ENCODE results near the gene ELP6. TPM values are rescaled to one million over a fixed set of nuclear protein-coding genes. Genes with fewer than 3 reads are reported as not detected.
"Not testable (repeated sequence)": the region's sequence is repeated elsewhere in the genome, so short reads cannot be mapped to it uniquely, and the experiment has no call there.

ELP6 gene
- total and polyA plus RNA-seq, 3 donors from 2014 or later, result 39.7 to 68.4 (median 44.1) TPM

- 79 to 82% methylated on average over 1 of the region's 1 CpG for WGBS, 2 donors
- Histone ChIP-seq H3K36me3 (ENCODE audit: low read depth, missing control alignments) (no peaks in the 10 kb centered on the region), H3K27me3 (no peaks in the 10 kb centered on the region), H3K27ac (no peak overlapping the region), H3K4me1 (peaks cover 7% of the 10 kb centered on the region), H3K9me3 (no peaks in the 10 kb centered on the region), H3K4me3 (no peak overlapping the region)
- intact Hi-C loops (cut with DNase I; ENCODE audit: low total_unique reads), result no loop called here
- TF ChIP-seq POLR2A (IDR thresholded peaks at IDR 0.05) (no peak), CTCF (IDR thresholded peaks at IDR 0.05) (no peak)
- no peak for DNase-seq
Measured at GRCh38 chr3:47464588-47464987, 48.9 kb downstream of the ELP6 start.

- Histone ChIP-seq H3K27ac (peak overlapping the region in 1 of 2 donors; percentile 14), H3K4me1 (peaks cover 18% of the 10 kb centered on the region)
- intact Hi-C loops (cut with DNase I; ENCODE audit: low total_unique reads); H3K27me3 ChIP-seq; H3K36me3 ChIP-seq (ENCODE audit: low read depth, missing control alignments); H3K9me3 ChIP-seq; H3K4me3 ChIP-seq: not testable (repeated sequence)
- DNase-seq, result peak; percentile 13
- WGBS, 2 donors, result 56 to 75% methylated on average over 9 of the region's 9 CpGs
Measured at GRCh38 chr3:47459534-47460085, 53.9 kb downstream of the ELP6 start.

- H3K4me3 ChIP-seq, result no peak overlapping the region
- H3K27ac ChIP-seq, result no peak overlapping the region
- DNase-seq, result peak; percentile 2
- H3K4me1 ChIP-seq, result peaks cover 15% of the 10 kb centered on the region
- TF ChIP-seq POLR2A (IDR thresholded peaks at IDR 0.05) (no peak), CTCF (IDR thresholded peaks at IDR 0.05) (no peak)
- no peaks in the 10 kb centered on the region for H3K9me3 ChIP-seq
- no peaks in the 10 kb centered on the region for H3K27me3 ChIP-seq
- no peaks in the 10 kb centered on the region for H3K36me3 ChIP-seq (ENCODE audit: low read depth, missing control alignments)
- intact Hi-C loops (cut with DNase I; ENCODE audit: low total_unique reads), result no loop called here
Measured at GRCh38 chr3:47456984-47457383, 56.5 kb downstream of the ELP6 start.

GRCh38 chr3:47455806-47456452 is 57.6 kb downstream of the ELP6 start:
- no peaks in the 10 kb centered on the region for H3K27me3 ChIP-seq
- peak overlapping the region in 1 of 2 donors; percentile 55 for H3K27ac ChIP-seq
- no peaks in the 10 kb centered on the region for H3K36me3 ChIP-seq (ENCODE audit: low read depth, missing control alignments)
- 77 to 88% methylated on average over 3 of the region's 3 CpGs for WGBS, 2 donors
- TF ChIP-seq CTCF (IDR thresholded peaks at IDR 0.05) (no peak), POLR2A (IDR thresholded peaks at IDR 0.05) (no peak)
- H3K4me1 ChIP-seq, result peaks cover 11% of the 10 kb centered on the region
- DNase-seq, result peak; percentile 6
- no peak overlapping the region for H3K4me3 ChIP-seq
- H3K9me3 ChIP-seq, result no peaks in the 10 kb centered on the region
- intact Hi-C loops (cut with DNase I; ENCODE audit: low total_unique reads), result no loop called here

- Histone ChIP-seq H3K4me1 (peaks cover 4% of the 10 kb centered on the region), H3K27ac (no peak overlapping the region), H3K4me3 (no peak overlapping the region), H3K9me3 (no peaks in the 10 kb centered on the region), H3K27me3 (no peaks in the 10 kb centered on the region), H3K36me3 (ENCODE audit: low read depth, missing control alignments) (no peaks in the 10 kb centered on the region)
- intact Hi-C loops (cut with DNase I; ENCODE audit: low total_unique reads), result no loop called here
- 73 to 91% methylated on average over 4 of the region's 4 CpGs for WGBS, 2 donors
- TF ChIP-seq CTCF (IDR thresholded peaks at IDR 0.05) (no peak), POLR2A (IDR thresholded peaks at IDR 0.05) (no peak)
- peak; percentile 37 for DNase-seq
Measured at GRCh38 chr3:47452453-47453215, 60.9 kb downstream of the ELP6 start.
